ENCODE measurements around the gene CACNA2D3. TPM values are rescaled to one million over a fixed set of nuclear protein-coding genes. Genes with fewer than 3 reads are reported as not detected.

CACNA2D3 gene
- total and polyA plus RNA-seq, 12 donors = 0.26 to 13.7 (median 2.8) TPM; not detected in 1

GRCh38 chr3:54366007-54366750 lies 243.8 kb downstream of the CACNA2D3 start:
- H3K27ac ChIP-seq = no peak overlapping the region
- H3K4me1 ChIP-seq (replicated peaks in 1 of 2) = no peaks in the 10 kb centered on the region
- no peak overlapping the region for H3K4me3 ChIP-seq
- intact Hi-C loops (cut with DNase I) = no loop called here
- H3K36me3 ChIP-seq (replicated peaks in 1 of 2) = no peaks in the 10 kb centered on the region
- TF ChIP-seq POLR2A (IDR thresholded peaks at IDR 0.05) (no peak), CTCF (IDR thresholded peaks at IDR 0.05) (no peak)
- WGBS, 4 donors = 73 to 92% (median 87%) methylated on average over 1 of the region's 1 CpG
- peaks cover 12% of the 10 kb centered on the region for H3K27me3 ChIP-seq
- no peaks in the 10 kb centered on the region for H3K9me3 ChIP-seq (replicated peaks in 1 of 3)
- no peak for DNase-seq

GRCh38 chr3:54366839-54367238 lies 244.5 kb downstream of the CACNA2D3 start:
- Histone ChIP-seq H3K4me3 (no peak overlapping the region), H3K9me3 (replicated peaks in 1 of 3) (no peaks in the 10 kb centered on the region)
- TF ChIP-seq CTCF (IDR thresholded peaks at IDR 0.05) = no peak
- TF ChIP-seq POLR2A (IDR thresholded peaks at IDR 0.05) = no peak

GRCh38 chr3:54372232-54372631 lies 249.9 kb downstream of the CACNA2D3 start:
- intact Hi-C loops (cut with DNase I) = loop anchor here in 1 of 2 donors (5.0 to 10.0 kb wide), 2 partner anchors 225 to 437 kb away; no protein-coding TSS in a partner anchor
- no peak overlapping the region for H3K4me3 ChIP-seq
- no peak for DNase-seq
- H3K27me3 ChIP-seq = no peaks in the 10 kb centered on the region
- no peak overlapping the region for H3K27ac ChIP-seq
- no peak for TF ChIP-seq POLR2A (IDR thresholded peaks at IDR 0.05)
- TF ChIP-seq CTCF (IDR thresholded peaks at IDR 0.05) = no peak
- H3K36me3 ChIP-seq (replicated peaks in 1 of 2) = no peaks in the 10 kb centered on the region
- no peaks in the 10 kb centered on the region for H3K9me3 ChIP-seq (replicated peaks in 1 of 3)
- no peaks in the 10 kb centered on the region for H3K4me1 ChIP-seq (replicated peaks in 1 of 2)
- 74 to 84% (median 80%) methylated on average over 3 of the region's 3 CpGs for WGBS, 4 donors

More at GRCh38 chr3:54366839-54367238, 244.5 kb downstream of the CACNA2D3 start:
- no peak for DNase-seq
- no peak overlapping the region for H3K27ac ChIP-seq
- no peaks in the 10 kb centered on the region for H3K4me1 ChIP-seq (replicated peaks in 1 of 2)
- H3K36me3 ChIP-seq (replicated peaks in 1 of 2) = no peaks in the 10 kb centered on the region
- WGBS, 4 donors = 60 to 68% (median 65%) methylated on average over 3 of the region's 3 CpGs
- intact Hi-C loops (cut with DNase I) = no loop called here
- peaks cover 12% of the 10 kb centered on the region for H3K27me3 ChIP-seq

GRCh38 chr3:54374214-54374852 lies 252.0 kb downstream of the CACNA2D3 start:
- TF ChIP-seq POLR2A (IDR thresholded peaks at IDR 0.05) = no peak
- TF ChIP-seq CTCF (IDR thresholded peaks at IDR 0.05) = peak; percentile 18 to 58 (median 48)
- Histone ChIP-seq H3K9me3 (replicated peaks in 1 of 3) (no peaks in the 10 kb centered on the region), H3K27ac (no peak overlapping the region), H3K4me3 (no peak overlapping the region), H3K27me3 (no peaks in the 10 kb centered on the region), H3K36me3 (replicated peaks in 1 of 2) (no peaks in the 10 kb centered on the region), H3K4me1 (replicated peaks in 1 of 2) (no peaks in the 10 kb centered on the region)
- intact Hi-C loops (cut with DNase I) = loop anchor here in 1 of 2 donors (5.0 to 10.0 kb wide), 2 partner anchors 227 to 440 kb away; no protein-coding TSS in a partner anchor
- peak in 4 of 7 donors; percentile 17 to 40 (median 28) for DNase-seq
- 75 to 81% (median 78%) methylated on average over 4 to 8 of the region's 8 CpGs for WGBS, 4 donors
